GM12878 (cell line): ENCODE measurements around the gene STK16. TPM values are rescaled to one million over a fixed set of nuclear protein-coding genes. Genes with fewer than 3 reads are reported as not detected.

ENCODE experiments used
- EED ChIP-seq: sonication (generic); IDR thresholded peaks from 2 replicates; pipeline ENCODE4 v1.6.1; 2016; ENCODE audit warnings: antibody characterized with exemption, low read depth
- FOXM1 ChIP-seq: IDR thresholded peaks from 2 replicates; pipeline ENCODE4 v1.6.1; 2012; ENCODE audit warnings: low read depth, mild to moderate bottlenecking, inconsistent platforms, low read length, moderate library complexity
- KAT2A ChIP-seq: conservative IDR thresholded peaks from 2 replicates; pipeline ENCODE4 v1.6.1; 2011; ENCODE audit warnings: low read depth, low read length; ENCODE audit not compliant: control insufficient read depth
- MEF2B ChIP-seq: fragments of 450-650 bp; IDR thresholded peaks from 2 replicates; pipeline ENCODE4 v1.6.1; 2018; ENCODE audit warnings: mild to moderate bottlenecking, moderate library complexity; ENCODE audit not compliant: partially characterized antibody, poor library complexity, severe bottlenecking
- NBN ChIP-seq: fragments of 450-650 bp; IDR thresholded peaks from 2 replicates; pipeline ENCODE4 v1.6.1; 2016
- RAD21 ChIP-seq: IDR thresholded peaks from 2 replicates; pipeline ENCODE4 v1.6.1; 2011; ENCODE audit warnings: mild to moderate bottlenecking, low read depth, low read length, moderate library complexity; ENCODE audit not compliant: insufficient read depth
- SPI1 ChIP-seq: IDR thresholded peaks from 2 replicates; pipeline ENCODE4 v1.6.1; 2011; ENCODE audit warnings: low read depth, mild to moderate bottlenecking, low read length, moderate library complexity, borderline replicate concordance; ENCODE audit not compliant: insufficient read depth
- STAT1 ChIP-seq: fragments of 450-650 bp; conservative IDR thresholded peaks from 2 replicates; pipeline ENCODE4 v1.6.1; 2014; ENCODE audit warnings: antibody characterized with exemption, mild to moderate bottlenecking
- ZZZ3 ChIP-seq: IDR thresholded peaks from 2 replicates; pipeline ENCODE4 v1.6.1; 2011; ENCODE audit warnings: low read depth; ENCODE audit not compliant: control insufficient read depth, insufficient read length
- polyA plus RNA-seq, 11 experiments: library from polyadenylated mRNA; depleted of rRNA in 4 of 11; unstranded in 6 of 11; stranded (reverse) in 5 of 11; fragments of >200 nt; fragmentation: Nextera tagmentation in 4 of 11; fragmentation: Illumina TruSeq in 1 of 11; extraction: Ambion mirVana in 4 of 11; extraction: Trizol in 1 of 11; gene quantifications; 1 replicate in 1 of 11; 2 replicates in 10 of 11; pipeline versions ENCODE4 v1.2.1 to v1.2.3, GENCODE V29; 2011 to 2016; ENCODE audit warnings: inconsistent platforms in 2 of 11, missing spikeins in 2 of 11, low read depth in 1 of 11
- total RNA-seq, 4 experiments: library from RNA; depleted of rRNA in 3 of 4; stranded (reverse); fragments of >200 nt in 3 of 4; fragmentation: Illumina TruSeq in 1 of 4; extraction: Trizol in 1 of 4; gene quantifications; 2 replicates each; pipeline versions ENCODE4 v1.2.1 to v1.2.3, GENCODE V29; 2013 to 2021
- TF ChIP-seq, protein P1 (sequence below): fragments of 450-650 bp; IDR thresholded peaks from 2 replicates; pipeline ENCODE4 v1.6.1; 2016; ENCODE audit warnings: mild to moderate bottlenecking, moderate library complexity, borderline replicate concordance
- TF ChIP-seq, protein P2 (sequence below): fragments of 450-650 bp; IDR thresholded peaks from 2 replicates; pipeline ENCODE4 v1.6.1; 2018; ENCODE audit warnings: borderline replicate concordance, mild to moderate bottlenecking; ENCODE audit not compliant: partially characterized antibody
- TF ChIP-seq, protein P3 (sequence below): fragments of 450-650 bp; IDR thresholded peaks from 2 replicates; pipeline ENCODE4 v1.6.1; 2017; ENCODE audit warnings: mild to moderate bottlenecking
- TF ChIP-seq, protein P4 (sequence below): fragments of 450-650 bp; formaldehyde crosslinking; IDR thresholded peaks from 2 replicates; pipeline ENCODE4 v1.4.0; 2022; ENCODE audit warnings: mild to moderate bottlenecking, moderate library complexity
- TF ChIP-seq, protein P5 (sequence below): fragments of 450-650 bp; IDR thresholded peaks from 2 replicates; pipeline ENCODE4 v1.6.1; 2017; ENCODE audit warnings: antibody characterized with exemption, mild to moderate bottlenecking, moderate library complexity

The STK16 gene
- total and polyA plus RNA-seq, 10 of the 15 experiments (the other 5 are each of a cell fraction or from before 2014, with no cell fraction given), result 4.3 to 50.1 (median 17.9) TPM

DNA sequence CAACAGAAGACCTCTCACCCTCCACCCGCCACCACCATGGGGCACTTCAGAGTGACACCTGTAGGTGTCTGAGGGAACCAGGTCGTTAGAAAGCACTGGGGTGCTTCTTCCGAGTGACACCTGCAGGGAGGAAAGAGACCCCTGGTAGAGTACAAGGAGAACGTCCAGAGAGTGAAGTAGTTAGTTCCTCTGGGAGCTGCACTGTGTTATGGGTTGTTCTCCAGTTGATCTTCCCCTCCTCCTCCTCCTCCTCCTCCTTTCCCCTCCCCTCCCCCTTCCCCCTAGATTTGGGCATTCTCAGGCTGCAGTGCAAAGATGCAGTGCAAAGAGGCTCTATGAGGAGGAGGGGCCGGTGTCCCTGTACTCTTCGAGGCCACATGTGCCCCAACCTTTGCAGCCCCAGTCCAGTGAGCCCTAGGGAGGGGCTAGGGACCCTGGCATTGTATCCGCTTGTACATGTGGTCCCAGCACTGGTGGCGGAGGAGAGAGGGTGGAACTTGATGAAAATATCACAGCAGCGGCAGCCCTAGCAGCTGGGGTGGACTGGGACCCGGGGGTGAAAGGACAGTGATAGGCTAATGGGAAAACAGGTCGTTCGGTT, 34.7 kb downstream of the STK16 start (continued):
- TF ChIP-seq, protein P1, sequence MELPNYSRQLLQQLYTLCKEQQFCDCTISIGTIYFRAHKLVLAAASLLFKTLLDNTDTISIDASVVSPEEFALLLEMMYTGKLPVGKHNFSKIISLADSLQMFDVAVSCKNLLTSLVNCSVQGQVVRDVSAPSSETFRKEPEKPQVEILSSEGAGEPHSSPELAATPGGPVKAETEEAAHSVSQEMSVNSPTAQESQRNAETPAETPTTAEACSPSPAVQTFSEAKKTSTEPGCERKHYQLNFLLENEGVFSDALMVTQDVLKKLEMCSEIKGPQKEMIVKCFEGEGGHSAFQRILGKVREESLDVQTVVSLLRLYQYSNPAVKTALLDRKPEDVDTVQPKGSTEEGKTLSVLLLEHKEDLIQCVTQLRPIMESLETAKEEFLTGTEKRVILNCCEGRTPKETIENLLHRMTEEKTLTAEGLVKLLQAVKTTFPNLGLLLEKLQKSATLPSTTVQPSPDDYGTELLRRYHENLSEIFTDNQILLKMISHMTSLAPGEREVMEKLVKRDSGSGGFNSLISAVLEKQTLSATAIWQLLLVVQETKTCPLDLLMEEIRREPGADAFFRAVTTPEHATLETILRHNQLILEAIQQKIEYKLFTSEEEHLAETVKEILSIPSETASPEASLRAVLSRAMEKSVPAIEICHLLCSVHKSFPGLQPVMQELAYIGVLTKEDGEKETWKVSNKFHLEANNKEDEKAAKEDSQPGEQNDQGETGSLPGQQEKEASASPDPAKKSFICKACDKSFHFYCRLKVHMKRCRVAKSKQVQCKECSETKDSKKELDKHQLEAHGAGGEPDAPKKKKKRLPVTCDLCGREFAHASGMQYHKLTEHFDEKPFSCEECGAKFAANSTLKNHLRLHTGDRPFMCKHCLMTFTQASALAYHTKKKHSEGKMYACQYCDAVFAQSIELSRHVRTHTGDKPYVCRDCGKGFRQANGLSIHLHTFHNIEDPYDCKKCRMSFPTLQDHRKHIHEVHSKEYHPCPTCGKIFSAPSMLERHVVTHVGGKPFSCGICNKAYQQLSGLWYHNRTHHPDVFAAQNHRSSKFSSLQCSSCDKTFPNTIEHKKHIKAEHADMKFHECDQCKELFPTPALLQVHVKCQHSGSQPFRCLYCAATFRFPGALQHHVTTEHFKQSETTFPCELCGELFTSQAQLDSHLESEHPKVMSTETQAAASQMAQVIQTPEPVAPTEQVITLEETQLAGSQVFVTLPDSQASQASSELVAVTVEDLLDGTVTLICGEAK, result no peak
- TF ChIP-seq, protein P2, sequence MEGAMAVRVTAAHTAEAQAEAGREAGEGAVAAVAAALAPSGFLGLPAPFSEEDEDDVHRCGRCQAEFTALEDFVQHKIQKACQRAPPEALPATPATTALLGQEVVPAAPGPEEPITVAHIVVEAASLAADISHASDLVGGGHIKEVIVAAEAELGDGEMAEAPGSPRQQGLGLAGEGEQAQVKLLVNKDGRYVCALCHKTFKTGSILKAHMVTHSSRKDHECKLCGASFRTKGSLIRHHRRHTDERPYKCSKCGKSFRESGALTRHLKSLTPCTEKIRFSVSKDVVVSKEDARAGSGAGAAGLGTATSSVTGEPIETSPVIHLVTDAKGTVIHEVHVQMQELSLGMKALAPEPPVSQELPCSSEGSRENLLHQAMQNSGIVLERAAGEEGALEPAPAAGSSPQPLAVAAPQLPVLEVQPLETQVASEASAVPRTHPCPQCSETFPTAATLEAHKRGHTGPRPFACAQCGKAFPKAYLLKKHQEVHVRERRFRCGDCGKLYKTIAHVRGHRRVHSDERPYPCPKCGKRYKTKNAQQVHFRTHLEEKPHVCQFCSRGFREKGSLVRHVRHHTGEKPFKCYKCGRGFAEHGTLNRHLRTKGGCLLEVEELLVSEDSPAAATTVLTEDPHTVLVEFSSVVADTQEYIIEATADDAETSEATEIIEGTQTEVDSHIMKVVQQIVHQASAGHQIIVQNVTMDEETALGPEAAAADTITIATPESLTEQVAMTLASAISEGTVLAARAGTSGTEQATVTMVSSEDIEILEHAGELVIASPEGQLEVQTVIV, result no peak
- TF ChIP-seq NBN (peak; percentile 81), SPI1 (no peak), KAT2A (no peak), EED (no peak), RAD21 (peak; percentile 13; the same call in 1 of the 2 replicates), ZZZ3 (no peak), STAT1 (no peak), FOXM1 (no peak), MEF2B (no peak)
- TF ChIP-seq, protein P3, sequence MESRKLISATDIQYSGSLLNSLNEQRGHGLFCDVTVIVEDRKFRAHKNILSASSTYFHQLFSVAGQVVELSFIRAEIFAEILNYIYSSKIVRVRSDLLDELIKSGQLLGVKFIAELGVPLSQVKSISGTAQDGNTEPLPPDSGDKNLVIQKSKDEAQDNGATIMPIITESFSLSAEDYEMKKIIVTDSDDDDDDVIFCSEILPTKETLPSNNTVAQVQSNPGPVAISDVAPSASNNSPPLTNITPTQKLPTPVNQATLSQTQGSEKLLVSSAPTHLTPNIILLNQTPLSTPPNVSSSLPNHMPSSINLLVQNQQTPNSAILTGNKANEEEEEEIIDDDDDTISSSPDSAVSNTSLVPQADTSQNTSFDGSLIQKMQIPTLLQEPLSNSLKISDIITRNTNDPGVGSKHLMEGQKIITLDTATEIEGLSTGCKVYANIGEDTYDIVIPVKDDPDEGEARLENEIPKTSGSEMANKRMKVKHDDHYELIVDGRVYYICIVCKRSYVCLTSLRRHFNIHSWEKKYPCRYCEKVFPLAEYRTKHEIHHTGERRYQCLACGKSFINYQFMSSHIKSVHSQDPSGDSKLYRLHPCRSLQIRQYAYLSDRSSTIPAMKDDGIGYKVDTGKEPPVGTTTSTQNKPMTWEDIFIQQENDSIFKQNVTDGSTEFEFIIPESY, result no peak
- TF ChIP-seq, protein P4, sequence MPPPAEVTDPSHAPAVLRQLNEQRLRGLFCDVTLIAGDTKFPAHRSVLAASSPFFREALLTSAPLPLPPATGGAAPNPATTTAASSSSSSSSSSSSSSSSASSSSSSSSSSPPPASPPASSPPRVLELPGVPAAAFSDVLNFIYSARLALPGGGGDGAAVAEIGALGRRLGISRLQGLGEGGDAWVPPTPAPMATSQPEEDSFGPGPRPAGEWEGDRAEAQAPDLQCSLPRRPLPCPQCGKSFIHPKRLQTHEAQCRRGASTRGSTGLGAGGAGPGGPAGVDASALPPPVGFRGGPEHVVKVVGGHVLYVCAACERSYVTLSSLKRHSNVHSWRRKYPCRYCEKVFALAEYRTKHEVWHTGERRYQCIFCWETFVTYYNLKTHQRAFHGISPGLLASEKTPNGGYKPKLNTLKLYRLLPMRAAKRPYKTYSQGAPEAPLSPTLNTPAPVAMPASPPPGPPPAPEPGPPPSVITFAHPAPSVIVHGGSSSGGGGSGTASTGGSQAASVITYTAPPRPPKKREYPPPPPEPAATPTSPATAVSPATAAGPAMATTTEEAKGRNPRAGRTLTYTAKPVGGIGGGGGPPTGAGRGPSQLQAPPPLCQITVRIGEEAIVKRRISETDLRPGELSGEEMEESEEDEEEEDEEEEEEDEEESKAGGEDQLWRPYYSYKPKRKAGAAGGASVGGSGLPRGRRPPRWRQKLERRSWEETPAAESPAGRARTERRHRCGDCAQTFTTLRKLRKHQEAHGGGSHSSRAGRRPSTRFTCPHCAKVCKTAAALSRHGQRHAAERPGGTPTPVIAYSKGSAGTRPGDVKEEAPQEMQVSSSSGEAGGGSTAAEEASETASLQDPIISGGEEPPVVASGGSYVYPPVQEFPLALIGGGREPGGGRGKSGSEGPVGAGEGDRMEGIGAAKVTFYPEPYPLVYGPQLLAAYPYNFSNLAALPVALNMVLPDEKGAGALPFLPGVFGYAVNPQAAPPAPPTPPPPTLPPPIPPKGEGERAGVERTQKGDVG (CRISPR knock-in tag), result no peak
- TF ChIP-seq, protein P5, sequence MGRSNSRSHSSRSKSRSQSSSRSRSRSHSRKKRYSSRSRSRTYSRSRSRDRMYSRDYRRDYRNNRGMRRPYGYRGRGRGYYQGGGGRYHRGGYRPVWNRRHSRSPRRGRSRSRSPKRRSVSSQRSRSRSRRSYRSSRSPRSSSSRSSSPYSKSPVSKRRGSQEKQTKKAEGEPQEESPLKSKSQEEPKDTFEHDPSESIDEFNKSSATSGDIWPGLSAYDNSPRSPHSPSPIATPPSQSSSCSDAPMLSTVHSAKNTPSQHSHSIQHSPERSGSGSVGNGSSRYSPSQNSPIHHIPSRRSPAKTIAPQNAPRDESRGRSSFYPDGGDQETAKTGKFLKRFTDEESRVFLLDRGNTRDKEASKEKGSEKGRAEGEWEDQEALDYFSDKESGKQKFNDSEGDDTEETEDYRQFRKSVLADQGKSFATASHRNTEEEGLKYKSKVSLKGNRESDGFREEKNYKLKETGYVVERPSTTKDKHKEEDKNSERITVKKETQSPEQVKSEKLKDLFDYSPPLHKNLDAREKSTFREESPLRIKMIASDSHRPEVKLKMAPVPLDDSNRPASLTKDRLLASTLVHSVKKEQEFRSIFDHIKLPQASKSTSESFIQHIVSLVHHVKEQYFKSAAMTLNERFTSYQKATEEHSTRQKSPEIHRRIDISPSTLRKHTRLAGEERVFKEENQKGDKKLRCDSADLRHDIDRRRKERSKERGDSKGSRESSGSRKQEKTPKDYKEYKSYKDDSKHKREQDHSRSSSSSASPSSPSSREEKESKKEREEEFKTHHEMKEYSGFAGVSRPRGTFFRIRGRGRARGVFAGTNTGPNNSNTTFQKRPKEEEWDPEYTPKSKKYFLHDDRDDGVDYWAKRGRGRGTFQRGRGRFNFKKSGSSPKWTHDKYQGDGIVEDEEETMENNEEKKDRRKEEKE, result no peak
